PC-3 (cell line): ENCODE data around the gene CD44. TPM values are rescaled to one million over a fixed set of nuclear protein-coding genes. Genes with fewer than 3 reads are reported as not detected.

Experiments
- ATAC-seq: fragments of 200-7000 bp; cut with Tn5 transposase; 2 replicates; pipeline ENCODE4 v1.9.1; 2020; ENCODE audit warnings: mild to moderate bottlenecking, moderate library complexity
- BruUV-seq: library from RNA; stranded (reverse); fragments of 400-500 nt; replicated peaks from 2 replicates; lab custom pipeline; 2021; lab: Mats Ljungman, UMichigan
- CTCF ChIA-PET: fragments of 300-600 bp; sonication (Branson Sonifier 250); formaldehyde crosslinking; loops from one replicate; lab custom pipeline; 2022; ENCODE audit warnings: antibody characterized with exemption; lab: Charles Lee
- POLR2A ChIA-PET: fragments of 300-600 bp; sonication (Branson Sonifier 250); formaldehyde crosslinking; loops from one replicate; lab custom pipeline; 2022; ENCODE audit warnings: antibody characterized with exemption; ENCODE audit not compliant: unreplicated experiment; lab: Charles Lee
- DNase-seq: peaks from one replicate; pipeline ENCODE4 v3.0.0-alpha.2; 2015
- H2AFZ ChIP-seq: fragments of 300-600 bp; sonication (generic); 2 replicates; pipeline ENCODE4 v1.6.0; 2016; ENCODE audit warnings: antibody characterized with exemption, low read length
- H3F3A ChIP-seq: fragments of 300-600 bp; sonication (generic); one replicate; pipeline ENCODE4 v1.6.0; 2017; ENCODE audit warnings: antibody characterized with exemption, low read length, control low read depth, mild to moderate bottlenecking; ENCODE audit not compliant: unreplicated experiment
- H3K27ac ChIP-seq: fragments of 300-600 bp; sonication (generic); 2 replicates; pipeline ENCODE4 v1.5.1; 2016; ENCODE audit warnings: mild to moderate bottlenecking, low read length
- H3K27me3 ChIP-seq: fragments of 300-600 bp; sonication (generic); 2 replicates; pipeline ENCODE4 v1.6.1; 2016; ENCODE audit warnings: low read length, mixed read lengths
- H3K36me3 ChIP-seq: fragments of 300-600 bp; sonication (generic); 2 replicates; pipeline ENCODE4 v1.6.1; 2016; ENCODE audit warnings: low read depth, mixed run types, low read length, mixed read lengths
- H3K4me1 ChIP-seq: fragments of 300-600 bp; sonication (generic); 2 replicates; pipeline ENCODE4 v1.5.1; 2016; ENCODE audit warnings: low read length; ENCODE audit not compliant: insufficient read depth
- H3K4me2 ChIP-seq: fragments of 300-600 bp; sonication (generic); 2 replicates; pipeline ENCODE4 v1.6.0; 2016; ENCODE audit warnings: low read length
- H3K4me3 ChIP-seq: fragments of 300-600 bp; sonication (generic); 2 replicates; pipeline ENCODE4 v1.5.1; 2016; ENCODE audit warnings: mild to moderate bottlenecking, low read length, mixed read lengths
- H3K79me2 ChIP-seq: fragments of 300-600 bp; sonication (generic); 2 replicates; pipeline ENCODE4 v1.6.1; 2017; ENCODE audit warnings: low read length, mixed read lengths
- H3K9ac ChIP-seq: fragments of 300-600 bp; sonication (generic); 2 replicates; pipeline ENCODE4 v1.6.0; 2016; ENCODE audit warnings: mild to moderate bottlenecking, low read length
- H3K9me2 ChIP-seq: fragments of 300-600 bp; sonication (generic); replicated peaks from 2 replicates; pipeline ENCODE4 v1.6.1; 2016; ENCODE audit warnings: mixed run types, low read length, mixed read lengths
- H3K9me3 ChIP-seq: fragments of 300-600 bp; sonication (generic); 2 replicates; pipeline ENCODE4 v1.6.1; 2016; ENCODE audit warnings: low read length, mixed read lengths
- H4K20me1 ChIP-seq: fragments of 300-600 bp; sonication (generic); 2 replicates; pipeline ENCODE4 v1.6.1; 2016; ENCODE audit warnings: low read length, mixed read lengths
- EZH2 ChIP-seq: fragments of 300-600 bp; sonication (generic); IDR thresholded peaks from one replicate; pipeline ENCODE4 v1.6.1; 2017; ENCODE audit warnings: antibody characterized with exemption, mild to moderate bottlenecking, low read length; ENCODE audit not compliant: unreplicated experiment
- EZH2phosphoT487 ChIP-seq: fragments of 300-600 bp; sonication (generic); IDR thresholded peaks from 2 replicates; pipeline ENCODE4 v1.6.1; 2018; ENCODE audit warnings: mild to moderate bottlenecking, antibody characterized with exemption, low read length, borderline replicate concordance
- intact Hi-C: fragments of 100-400 bp; cut with micrococcal nuclease; formaldehyde crosslinking; loops from 2 replicates; pipeline ENCODE4 v1.9.0; 2023
- total RNA-seq: library from RNA; depleted of rRNA; stranded (reverse); fragments of >200 nt; gene quantifications from 2 replicates; pipeline ENCODE4 v1.2.3, GENCODE V29; 2014
- TF ChIP-seq, protein P1 (sequence below): fragments of 300-600 bp; sonication (generic); conservative IDR thresholded peaks from 2 replicates; pipeline ENCODE4 v1.5.1; 2017; ENCODE audit warnings: antibody characterized with exemption, low read depth, mild to moderate bottlenecking, low read length

The CD44 gene
- total RNA-seq, 1 experiment from 2014 or later, result 181 TPM

DNA sequence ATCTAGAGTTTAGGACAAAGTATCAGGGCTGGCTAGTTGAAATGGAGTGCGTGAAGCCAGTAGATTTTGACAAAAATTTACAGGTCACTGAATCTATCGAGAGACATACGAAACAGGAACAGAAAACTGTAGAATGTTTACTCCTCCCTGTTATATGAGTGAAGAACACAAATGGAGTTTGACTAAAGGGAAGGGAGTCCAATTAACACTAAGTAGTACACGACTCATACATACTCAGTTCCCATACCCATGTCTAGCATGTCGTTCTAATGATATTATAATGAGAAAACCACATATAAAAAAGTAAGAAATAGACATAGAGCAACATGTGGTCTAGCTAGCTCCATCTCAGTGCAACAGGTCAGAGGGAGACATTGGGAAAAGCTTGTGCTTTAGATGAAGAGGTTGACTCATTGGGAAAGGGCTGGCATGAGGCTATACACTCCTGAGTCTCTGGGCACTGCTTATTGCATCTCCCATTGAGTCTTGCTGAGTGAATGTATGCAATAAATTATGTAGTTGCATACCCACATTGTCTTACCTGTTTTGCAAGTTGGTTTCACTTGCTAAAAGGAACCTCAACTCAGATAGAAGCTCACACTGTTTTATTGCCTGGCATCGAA lies 43.5 kb downstream of the CD44 start:
- intact Hi-C loops, result no loop called here
- no peak overlapping the region for H3K9ac ChIP-seq
- no peaks in the 10 kb centered on the region for H3F3A ChIP-seq
- no peak overlapping the region for H3K27ac ChIP-seq
- no peak overlapping the region for H3K4me3 ChIP-seq
- POLR2A ChIA-PET, result no interaction called here
- TF ChIP-seq EZH2 (no peak), EZH2phosphoT487 (no peak)
- TF ChIP-seq, protein P1, sequence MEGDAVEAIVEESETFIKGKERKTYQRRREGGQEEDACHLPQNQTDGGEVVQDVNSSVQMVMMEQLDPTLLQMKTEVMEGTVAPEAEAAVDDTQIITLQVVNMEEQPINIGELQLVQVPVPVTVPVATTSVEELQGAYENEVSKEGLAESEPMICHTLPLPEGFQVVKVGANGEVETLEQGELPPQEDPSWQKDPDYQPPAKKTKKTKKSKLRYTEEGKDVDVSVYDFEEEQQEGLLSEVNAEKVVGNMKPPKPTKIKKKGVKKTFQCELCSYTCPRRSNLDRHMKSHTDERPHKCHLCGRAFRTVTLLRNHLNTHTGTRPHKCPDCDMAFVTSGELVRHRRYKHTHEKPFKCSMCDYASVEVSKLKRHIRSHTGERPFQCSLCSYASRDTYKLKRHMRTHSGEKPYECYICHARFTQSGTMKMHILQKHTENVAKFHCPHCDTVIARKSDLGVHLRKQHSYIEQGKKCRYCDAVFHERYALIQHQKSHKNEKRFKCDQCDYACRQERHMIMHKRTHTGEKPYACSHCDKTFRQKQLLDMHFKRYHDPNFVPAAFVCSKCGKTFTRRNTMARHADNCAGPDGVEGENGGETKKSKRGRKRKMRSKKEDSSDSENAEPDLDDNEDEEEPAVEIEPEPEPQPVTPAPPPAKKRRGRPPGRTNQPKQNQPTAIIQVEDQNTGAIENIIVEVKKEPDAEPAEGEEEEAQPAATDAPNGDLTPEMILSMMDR, result no peak
- peaks cover 83% of the 10 kb centered on the region for H3K36me3 ChIP-seq
- no peak overlapping the region for H3K4me2 ChIP-seq
- peaks cover 14% of the 10 kb centered on the region; the same call in 1 of the 2 replicates for H4K20me1 ChIP-seq
- H3K9me3 ChIP-seq, result no peaks in the 10 kb centered on the region
- no TSS peak for BruUV-seq
- CTCF ChIA-PET, result no interaction called here
- H3K27me3 ChIP-seq, result no peaks in the 10 kb centered on the region
- peaks cover 44% of the 10 kb centered on the region for H3K4me1 ChIP-seq
- H3K79me2 ChIP-seq, result peaks cover 67% of the 10 kb centered on the region
- ATAC-seq (no peak), DNase-seq (peak; percentile 46)
- no peak overlapping the region for H2AFZ ChIP-seq
- H3K9me2 ChIP-seq, result no peaks in the 10 kb centered on the region

DNA sequence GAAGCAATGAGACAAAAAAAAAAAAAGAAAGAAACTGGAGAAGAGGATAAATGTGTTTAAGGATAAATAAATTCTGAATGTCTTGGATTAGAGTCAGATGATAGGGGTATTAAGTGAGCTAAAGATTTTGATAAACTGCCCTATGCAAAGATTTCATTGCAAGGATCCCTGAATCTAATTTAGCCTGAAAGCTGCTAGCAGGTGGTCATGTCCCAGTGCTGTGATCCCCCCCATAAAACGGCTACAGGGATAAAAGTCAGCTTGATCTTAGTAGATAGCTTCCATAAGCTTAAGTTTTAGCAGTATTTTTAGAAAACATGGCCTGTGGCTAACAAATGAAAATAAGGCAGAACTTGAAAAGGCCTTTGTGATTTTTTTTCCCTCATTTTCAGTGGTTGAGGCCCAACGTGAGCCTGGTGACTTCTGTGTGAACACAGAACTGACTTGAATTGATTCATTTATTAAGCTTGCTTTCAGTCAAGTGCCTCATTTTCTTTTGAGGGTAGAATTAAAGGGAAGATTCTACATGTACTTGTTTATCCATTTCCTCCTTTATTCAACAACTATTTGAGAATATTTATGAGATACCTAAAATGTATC lies 44.5 kb downstream of the CD44 start:
- no peaks in the 10 kb centered on the region for H3K9me3 ChIP-seq
- H3K36me3 ChIP-seq, result peaks cover 83% of the 10 kb centered on the region
- ChIA-PET POLR2A (no interaction called here), CTCF (interaction anchor here (0.6 kb wide), 2 partner anchors 12 to 204 kb away, joined by 3 read pairs; no protein-coding TSS in a partner anchor)
- intact Hi-C loops, result no loop called here
- BruUV-seq, result no TSS peak
- no peaks in the 10 kb centered on the region for H3K9me2 ChIP-seq
- H3K27me3 ChIP-seq, result no peaks in the 10 kb centered on the region
- DNase-seq (no peak), ATAC-seq (no peak)
- H3K4me1 ChIP-seq, result peaks cover 34% of the 10 kb centered on the region
- TF ChIP-seq EZH2, result no peak
- TF ChIP-seq, protein P1, result no peak
- TF ChIP-seq EZH2phosphoT487, result no peak
- no peak overlapping the region for H3K4me3 ChIP-seq
- H4K20me1 ChIP-seq, result peaks cover 14% of the 10 kb centered on the region; the same call in 1 of the 2 replicates
- H3F3A ChIP-seq, result no peaks in the 10 kb centered on the region
- no peak overlapping the region for H3K4me2 ChIP-seq
- no peak overlapping the region for H3K27ac ChIP-seq
- H2AFZ ChIP-seq, result no peak overlapping the region
- no peak overlapping the region for H3K9ac ChIP-seq
- peaks cover 62% of the 10 kb centered on the region for H3K79me2 ChIP-seq

DNA sequence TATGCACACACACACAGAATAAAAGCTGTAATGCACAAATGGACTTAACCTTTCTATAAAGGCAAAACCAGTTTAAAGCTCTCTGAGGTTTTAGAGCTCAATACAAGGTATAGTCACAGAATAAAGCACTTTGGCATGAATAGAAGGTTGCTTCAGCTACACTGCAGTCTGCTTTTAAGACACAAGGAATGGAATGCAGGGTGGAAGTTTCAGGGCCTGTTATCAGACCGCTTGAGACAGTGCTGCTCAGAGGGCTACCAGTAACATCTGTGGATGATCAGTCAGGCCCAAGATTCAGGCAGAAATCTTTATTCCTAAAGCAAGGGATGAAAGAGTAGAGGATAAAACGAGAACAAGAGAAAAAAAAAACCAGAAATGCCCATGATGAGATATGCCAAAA lies 46.7 kb downstream of the CD44 start:
- TF ChIP-seq EZH2 (no peak), EZH2phosphoT487 (no peak)
- TF ChIP-seq, protein P1, result no peak
- H3K9ac ChIP-seq, result no peak overlapping the region
- ChIA-PET POLR2A (no interaction called here), CTCF (no interaction called here)
- no TSS peak for BruUV-seq
- H3F3A ChIP-seq, result no peaks in the 10 kb centered on the region
- no peaks in the 10 kb centered on the region for H3K9me2 ChIP-seq
- intact Hi-C loops, result no loop called here
- peaks cover 12% of the 10 kb centered on the region for H3K4me1 ChIP-seq
- H3K36me3 ChIP-seq, result peaks cover 89% of the 10 kb centered on the region
- H2AFZ ChIP-seq, result no peak overlapping the region
- H3K27me3 ChIP-seq, result no peaks in the 10 kb centered on the region
- H3K27ac ChIP-seq, result no peak overlapping the region
- no peak overlapping the region for H3K4me3 ChIP-seq
- H3K79me2 ChIP-seq, result peaks cover 53% of the 10 kb centered on the region
- no peak overlapping the region for H3K4me2 ChIP-seq
- DNase-seq (no peak), ATAC-seq (no peak)
- peaks cover 1% of the 10 kb centered on the region; the same call in 1 of the 2 replicates for H4K20me1 ChIP-seq
- H3K9me3 ChIP-seq, result no peaks in the 10 kb centered on the region
